ENCODE measurements around the gene SLC25A12. TPM values are rescaled to one million over a fixed set of nuclear protein-coding genes. Genes with fewer than 3 reads are reported as not detected.

The SLC25A12 gene
- total RNA-seq, 1 donor from 2014 or later, result 106 TPM

DNA sequence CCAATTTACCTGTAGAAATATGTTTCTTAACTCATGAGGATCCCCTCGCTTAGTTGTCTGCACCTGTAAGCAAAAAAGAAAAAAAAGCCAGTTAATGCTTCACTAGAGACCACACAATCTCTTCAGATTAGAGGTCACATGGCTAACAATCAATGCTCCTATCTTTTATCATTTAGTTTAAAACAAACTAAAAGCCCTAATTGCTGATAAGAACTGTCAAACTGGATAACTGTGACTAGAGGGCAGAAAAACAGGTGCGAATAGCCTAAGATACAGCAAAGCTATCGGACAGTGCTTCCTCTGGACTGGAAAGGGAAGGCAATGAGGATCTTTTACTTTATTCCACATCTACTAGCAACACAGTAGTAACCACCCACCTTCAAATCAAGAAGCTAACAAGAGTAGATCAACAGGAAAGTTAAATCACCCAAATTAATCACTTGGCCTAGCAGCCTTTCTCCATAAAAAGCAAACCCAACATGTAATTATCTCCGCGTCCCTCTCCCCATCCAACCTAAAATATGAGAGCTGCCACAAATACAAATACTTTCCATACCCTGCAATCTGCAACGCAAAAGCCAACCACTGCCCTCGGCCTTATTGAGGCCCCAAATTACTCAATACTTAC, 734 bp downstream of the SLC25A12 start:
- DNase-seq (ENCODE audit: missing footprints) (no peak), ATAC-seq (no peak)
- intact Hi-C loops (cut with DNase I), result loop anchor here (5.0 kb wide), 1 partner anchor 41 kb away; no protein-coding TSS in a partner anchor

DNA sequence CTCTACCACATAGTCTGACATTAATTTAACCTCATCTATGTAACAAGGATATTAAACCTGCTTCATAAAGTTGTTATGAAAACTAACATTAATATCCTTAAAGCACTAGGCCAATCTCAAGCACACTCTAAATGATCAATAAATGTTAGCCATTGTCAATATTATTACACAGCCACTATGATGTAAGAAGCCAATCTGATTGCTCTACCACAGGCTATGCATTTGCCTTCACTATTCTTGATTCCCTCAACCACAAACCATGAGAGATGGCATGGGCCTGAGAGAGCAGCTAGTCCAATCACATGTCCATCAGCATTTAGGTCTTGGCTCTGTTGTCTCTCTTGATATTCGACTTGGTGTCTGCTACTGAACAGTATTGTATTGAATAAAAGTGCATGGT, 4.2 kb downstream of the SLC25A12 start:
- intact Hi-C loops (cut with DNase I), result loop anchor here (5.0 kb wide), 1 partner anchor 38 kb away; no protein-coding TSS in a partner anchor
- no peak for ATAC-seq
- no peak for DNase-seq (ENCODE audit: missing footprints)

DNA sequence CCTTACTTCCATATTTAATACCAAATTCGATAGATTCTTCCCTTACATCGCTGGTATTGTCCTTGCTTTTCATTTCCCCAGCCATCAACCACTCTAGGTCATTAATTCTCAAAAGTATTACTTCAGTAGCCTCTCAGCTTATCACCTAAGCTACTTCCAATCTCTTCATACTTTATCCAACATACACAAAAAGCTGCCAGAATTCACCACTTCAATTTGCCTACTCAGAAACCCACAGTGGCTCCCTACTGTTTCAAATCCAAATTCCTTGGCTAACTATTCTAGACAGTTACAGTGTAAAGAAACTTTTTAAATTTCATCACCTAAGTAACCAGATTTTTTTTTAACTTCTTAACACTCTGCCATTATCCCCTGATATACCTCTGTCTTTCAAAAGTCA, 4.7 kb downstream of the SLC25A12 start:
- intact Hi-C loops (cut with DNase I), result no loop called here
- no peak for ATAC-seq
- no peak for DNase-seq (ENCODE audit: missing footprints)

DNA sequence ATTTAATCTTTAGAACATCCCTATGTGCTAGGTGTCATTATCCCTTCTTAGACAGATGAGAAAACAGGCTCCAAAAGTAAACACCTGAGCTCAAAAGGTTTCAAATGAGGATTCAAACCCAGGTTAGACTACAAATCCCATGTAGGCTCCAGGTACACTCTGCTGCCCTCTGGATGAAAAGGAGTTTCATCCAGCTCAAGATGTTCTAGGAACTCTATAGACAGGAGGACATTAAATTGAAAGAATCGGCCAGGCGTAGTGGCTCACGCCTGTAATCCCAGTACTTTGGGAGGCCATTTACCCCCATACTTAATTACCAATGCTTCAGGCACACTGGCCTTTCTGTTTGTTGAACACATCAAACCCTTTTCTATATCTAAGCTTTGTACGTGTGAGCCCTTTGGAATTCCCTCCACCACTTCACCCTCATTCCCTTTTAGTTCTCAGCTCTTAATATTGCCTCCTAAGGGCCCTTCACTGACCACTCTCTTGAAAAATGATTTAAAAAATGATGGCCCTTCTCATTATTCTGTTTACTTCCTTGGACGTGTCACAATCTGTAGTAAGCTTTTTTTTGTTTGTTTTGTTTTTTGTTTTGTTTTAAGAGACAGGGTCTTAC, 10.7 kb downstream of the SLC25A12 start:
- DNase-seq (ENCODE audit: missing footprints) (no peak), ATAC-seq (no peak)
- intact Hi-C loops (cut with DNase I), result no loop called here

GRCh38 chr2:171882089-171882769, 11.8 kb downstream of the SLC25A12 start:
- no peak for DNase-seq (ENCODE audit: missing footprints)
- no peak for ATAC-seq
- intact Hi-C loops (cut with DNase I), result no loop called here

DNA sequence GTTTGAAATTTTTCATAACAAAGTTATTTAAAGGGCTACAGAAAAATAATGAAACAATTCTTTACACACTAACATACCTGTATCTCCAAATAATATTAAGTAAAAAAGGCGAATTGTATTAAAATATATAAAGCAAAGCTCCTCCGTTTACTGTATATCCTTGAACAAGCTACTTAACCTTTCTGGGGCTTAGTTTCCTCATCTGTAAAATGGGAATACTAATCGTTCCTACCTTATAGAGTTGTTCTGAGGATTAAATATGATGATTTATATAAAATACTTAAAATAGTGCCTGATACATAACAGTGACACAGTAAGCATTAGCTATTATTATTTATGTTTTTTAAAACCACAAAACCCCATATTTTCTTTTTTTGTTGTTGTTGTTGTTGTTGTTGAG, 13.3 kb downstream of the SLC25A12 start:
- DNase-seq (ENCODE audit: missing footprints) (no peak), ATAC-seq (no peak)
- intact Hi-C loops (cut with DNase I), result no loop called here

- no peak for ATAC-seq
- DNase-seq (ENCODE audit: missing footprints), result no peak
- intact Hi-C loops (cut with DNase I), result no loop called here
Measured at GRCh38 chr2:171879865-171880264, 14.2 kb downstream of the SLC25A12 start.

- peak; percentile 88 for ATAC-seq
- intact Hi-C loops (cut with DNase I), result no loop called here
- no peak for DNase-seq (ENCODE audit: missing footprints)
Measured at GRCh38 chr2:171878481-171878993, 15.5 kb downstream of the SLC25A12 start.

DNA sequence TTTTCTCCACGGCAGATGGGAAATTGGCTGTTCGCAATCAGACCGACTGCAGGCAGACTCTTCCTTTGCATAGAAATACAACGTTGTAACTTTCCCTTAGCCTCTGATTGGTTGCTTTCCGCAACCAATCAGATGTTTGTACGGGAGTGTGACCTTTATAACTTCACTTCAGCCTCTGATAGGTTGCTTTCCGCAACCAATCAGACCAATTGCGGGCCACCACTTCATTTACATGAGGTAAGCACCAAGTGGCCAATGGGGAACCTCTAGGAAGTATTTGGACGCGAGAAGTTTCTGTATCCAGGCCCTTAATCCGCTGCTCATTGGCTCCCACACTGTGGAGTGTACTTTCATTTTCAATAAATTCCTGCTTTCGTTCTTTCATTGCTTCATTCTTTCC, 19.1 kb downstream of the SLC25A12 start:
- ATAC-seq, result no peak
- intact Hi-C loops (cut with DNase I), result no loop called here
- no peak for DNase-seq (ENCODE audit: missing footprints)

DNA sequence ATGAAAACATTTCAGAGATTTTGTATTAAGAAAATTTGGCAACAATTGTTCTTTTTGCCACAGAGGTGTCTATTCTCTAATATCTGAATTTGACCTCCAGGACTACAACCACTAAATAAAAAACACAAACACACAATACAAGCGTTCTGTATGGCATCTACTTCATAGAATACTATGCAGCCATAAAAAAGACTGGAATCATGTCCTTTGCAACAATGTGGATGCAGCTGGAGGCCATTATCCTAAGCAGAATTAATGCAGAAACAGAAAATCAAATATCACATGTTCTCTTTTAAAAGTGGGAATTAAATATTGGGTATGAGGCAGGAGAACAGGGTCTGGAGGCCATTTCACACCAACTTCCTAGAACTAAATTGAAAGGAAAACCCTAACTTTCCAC, 19.5 kb downstream of the SLC25A12 start:
- ATAC-seq, result no peak
- DNase-seq (ENCODE audit: missing footprints), result no peak
- intact Hi-C loops (cut with DNase I), result no loop called here

DNA sequence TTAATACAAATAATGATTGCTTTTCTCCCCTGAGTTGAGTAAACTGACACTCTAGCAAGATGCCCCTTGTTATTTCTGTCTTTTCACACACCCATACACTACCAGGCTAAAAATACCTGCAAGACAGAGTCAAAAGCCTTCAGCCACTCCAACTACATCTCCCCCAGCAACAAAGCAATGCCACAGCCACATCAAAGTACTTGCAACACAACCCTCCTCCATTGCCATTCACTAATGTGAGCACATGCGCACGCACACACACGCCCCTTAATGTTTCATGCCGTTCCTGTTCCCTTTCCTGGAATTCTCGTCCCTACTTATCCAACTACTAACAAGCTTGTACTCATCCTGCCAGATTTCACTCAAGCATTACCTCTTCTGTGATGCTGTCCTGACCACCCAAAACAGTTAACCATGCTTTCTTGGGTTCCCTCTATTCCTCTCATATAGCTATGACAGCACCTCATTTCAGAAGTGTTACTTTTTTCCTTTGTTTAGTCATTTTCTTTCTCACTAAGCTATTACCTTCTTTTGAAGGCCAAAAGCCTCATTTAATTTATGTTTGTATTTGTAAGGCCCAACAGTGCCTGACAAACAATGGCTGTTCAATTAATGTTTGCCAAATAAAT, 29.6 kb downstream of the SLC25A12 start:
- no peak for DNase-seq (ENCODE audit: missing footprints)

DNA sequence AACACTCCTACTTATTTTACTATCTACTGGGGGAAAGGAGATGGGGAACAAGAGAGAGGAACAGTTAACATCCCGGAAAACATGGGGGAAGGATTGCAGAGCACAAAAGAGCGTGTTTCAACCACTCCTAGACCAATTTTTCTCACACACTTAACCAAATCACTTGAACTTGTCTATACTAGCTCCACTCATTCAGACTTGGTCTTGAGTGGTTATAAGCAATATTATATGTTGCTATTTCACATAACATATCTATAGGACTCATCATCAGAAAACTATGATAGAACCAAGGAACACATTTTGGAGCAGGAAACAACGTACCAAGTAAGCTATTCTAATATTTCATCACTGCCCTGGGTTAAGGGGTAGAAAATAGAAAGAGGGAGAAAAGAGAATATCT, 31.5 kb downstream of the SLC25A12 start:
- no peak for DNase-seq (ENCODE audit: missing footprints)
- no peak for ATAC-seq
- intact Hi-C loops (cut with DNase I), result no loop called here

More for the DNA sequence above, 29.6 kb downstream of the SLC25A12 start:
- peak; percentile 79 for ATAC-seq
- intact Hi-C loops (cut with DNase I), result no loop called here

GRCh38 chr2:171858397-171858958, 35.6 kb downstream of the SLC25A12 start:
- no peak for DNase-seq (ENCODE audit: missing footprints)
- peak; percentile 75 for ATAC-seq
- intact Hi-C loops (cut with DNase I), result no loop called here

DNA sequence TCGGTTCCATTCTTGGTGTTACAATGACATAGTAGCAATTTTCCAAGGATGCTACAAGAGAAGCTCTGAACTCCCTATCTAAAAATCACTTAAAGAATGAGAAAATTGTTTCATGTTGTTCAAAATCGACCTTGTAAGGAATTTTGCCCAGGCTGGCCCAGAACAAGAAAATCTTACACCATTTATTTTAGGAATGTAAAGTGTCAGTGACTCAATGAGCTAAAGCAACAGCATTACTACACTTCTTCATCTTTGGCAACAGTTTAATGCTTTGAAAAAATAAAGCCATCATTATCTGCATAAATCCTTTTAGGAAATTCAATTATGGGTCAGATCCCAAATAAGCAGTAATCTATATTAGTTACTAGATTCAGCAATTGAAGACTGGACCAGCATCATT, 38.6 kb downstream of the SLC25A12 start:
- no peak for ATAC-seq
- intact Hi-C loops (cut with DNase I), result no loop called here
- no peak for DNase-seq (ENCODE audit: missing footprints)

- intact Hi-C loops (cut with DNase I), result loop anchor here (5.0 kb wide), 1 partner anchor 40 kb away; the partner anchor contains the start of gene SLC25A12
- ATAC-seq (no peak), DNase-seq (ENCODE audit: missing footprints) (no peak)
Measured at GRCh38 chr2:171852366-171852888, 41.6 kb downstream of the SLC25A12 start.

GRCh38 chr2:171847627-171848026, 46.4 kb downstream of the SLC25A12 start:
- intact Hi-C loops (cut with DNase I), result no loop called here
- ATAC-seq (no peak), DNase-seq (ENCODE audit: missing footprints) (no peak)

- no peak for ATAC-seq
- intact Hi-C loops (cut with DNase I), result no loop called here
- no peak for DNase-seq (ENCODE audit: missing footprints)
Measured at GRCh38 chr2:171846894-171847293, 47.1 kb downstream of the SLC25A12 start.

DNA sequence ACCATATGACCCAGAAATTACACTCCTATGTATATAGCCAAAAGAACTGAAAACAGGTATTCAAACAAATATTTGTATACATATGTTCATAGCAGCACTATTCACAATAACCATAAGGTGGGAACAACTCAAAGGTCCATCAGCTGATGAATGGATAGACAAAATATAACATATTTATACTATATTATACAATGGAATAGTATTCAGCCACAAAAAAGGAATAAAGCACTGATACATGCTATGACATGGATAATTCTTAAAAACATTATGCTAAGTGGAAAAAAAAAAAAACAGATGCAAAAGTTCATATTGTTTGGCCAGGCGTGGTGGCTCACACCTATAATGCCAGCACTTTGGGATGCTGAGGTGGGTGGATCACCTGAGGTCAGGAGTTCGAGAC, 52.0 kb downstream of the SLC25A12 start:
- DNase-seq (ENCODE audit: missing footprints), result no peak
- ATAC-seq, result no peak
- intact Hi-C loops (cut with DNase I), result no loop called here

DNA sequence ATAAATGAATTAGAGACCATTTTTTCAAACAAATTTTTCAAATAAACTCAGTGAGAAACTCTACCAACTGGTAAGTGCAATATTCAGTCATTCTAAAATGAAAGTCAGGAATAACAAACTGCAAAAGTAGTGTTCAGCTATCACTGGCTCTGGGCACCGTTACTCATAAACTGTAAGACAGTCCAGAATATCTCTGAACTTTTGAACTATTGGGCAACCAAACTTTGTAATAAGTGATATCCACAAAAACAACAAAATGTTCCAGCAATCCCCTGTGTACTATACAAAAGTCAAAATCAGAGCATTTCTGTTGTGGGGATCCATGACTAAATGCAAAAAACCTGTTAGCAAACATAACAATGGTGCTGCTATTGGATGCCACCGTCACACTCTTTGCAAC, 56.3 kb downstream of the SLC25A12 start:
- DNase-seq (ENCODE audit: missing footprints) (no peak), ATAC-seq (peak; percentile 91)
- intact Hi-C loops (cut with DNase I), result no loop called here

Data from Right ventricle myocardium inferior (tissue), 1 donor.